Measurements from ENCODE around the gene DNAI7.

Gene DNAI7

DNA sequence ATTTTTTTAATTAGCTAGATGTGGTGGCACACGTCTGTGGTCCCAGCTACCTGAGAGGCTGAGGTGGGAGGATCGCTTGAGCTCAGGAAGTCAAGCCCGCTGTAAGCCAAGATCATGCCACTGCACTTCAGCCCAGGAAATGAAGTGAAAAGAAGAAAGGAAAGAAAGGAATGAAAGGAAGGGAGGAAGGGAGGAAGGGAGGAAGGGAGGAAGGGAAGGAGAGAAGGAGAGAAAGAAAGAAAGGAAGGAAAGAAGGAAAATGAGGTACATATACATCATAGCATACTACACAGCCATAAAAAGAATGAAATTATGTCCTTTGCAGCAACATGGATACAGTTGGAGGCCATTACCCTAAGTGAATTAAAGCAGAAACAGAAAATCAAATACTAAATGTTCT is 12.2 kb downstream of the DNAI7 start:
- FAIRE-seq = no peak

DNA sequence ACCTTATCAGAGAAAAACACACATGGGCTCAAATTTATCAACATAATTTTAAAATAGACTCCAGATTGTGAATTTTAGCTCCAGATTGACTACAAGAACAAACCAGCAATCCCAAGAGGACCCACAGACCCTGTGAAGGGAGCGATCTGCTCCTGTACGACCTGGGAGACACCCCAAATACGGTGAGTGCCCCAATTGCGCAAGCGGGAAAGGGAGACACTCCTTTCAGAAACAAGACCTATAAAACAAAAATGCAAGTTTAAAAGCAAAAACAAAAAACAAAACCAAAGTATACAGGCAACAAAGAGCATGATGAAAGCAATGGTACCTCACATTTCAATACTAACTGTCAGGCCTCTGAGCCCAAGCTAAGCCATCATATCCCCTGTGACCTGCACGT is 32.1 kb downstream of the DNAI7 start:
- no peak for FAIRE-seq

DNA sequence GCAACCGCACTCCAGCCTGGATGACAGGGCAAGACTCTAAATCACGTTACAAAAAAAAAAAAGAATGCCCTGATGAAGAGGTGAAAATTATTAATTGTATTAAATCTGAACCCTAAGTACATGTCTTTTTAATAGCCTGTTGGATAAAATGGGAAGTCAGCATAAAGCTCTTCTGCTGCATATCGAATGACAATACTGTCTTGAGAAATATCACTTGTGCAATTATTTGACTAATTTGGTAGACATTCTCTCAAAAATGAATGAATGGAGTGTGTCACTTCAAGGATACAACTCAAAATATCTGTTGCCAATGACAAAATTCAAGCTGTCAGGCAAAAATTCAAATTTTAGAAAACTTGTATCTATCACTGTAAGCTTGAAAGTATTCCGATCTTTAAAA is 38.9 kb downstream of the DNAI7 start:
- no peak for FAIRE-seq

DNA sequence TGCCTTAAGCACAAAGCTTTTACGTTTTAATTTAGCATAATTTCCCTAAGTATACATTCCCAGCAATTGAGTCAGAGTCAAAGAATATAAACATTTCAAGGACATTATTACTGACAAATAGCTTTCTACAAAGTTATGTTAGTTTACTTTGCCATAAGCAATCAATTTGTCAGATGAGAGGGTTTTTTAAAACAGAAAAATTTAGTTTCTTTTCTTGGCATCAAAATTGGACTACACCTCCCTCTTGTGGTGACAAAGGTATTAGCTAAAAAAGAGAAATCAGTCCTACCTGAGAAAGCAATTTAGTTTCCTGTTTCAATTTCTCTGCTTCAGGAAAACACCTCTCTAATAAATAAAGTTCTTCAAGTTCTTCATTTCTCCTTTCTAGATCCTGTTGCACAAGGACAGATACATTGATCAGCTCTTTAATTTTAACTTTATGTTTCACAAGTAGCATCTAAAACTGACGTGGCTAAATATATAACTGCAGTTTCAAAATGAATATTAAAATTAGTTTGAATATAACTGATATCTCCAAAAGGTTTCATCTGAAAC is 39.9 kb downstream of the DNAI7 start:
- FAIRE-seq = peak; percentile 89

DNA sequence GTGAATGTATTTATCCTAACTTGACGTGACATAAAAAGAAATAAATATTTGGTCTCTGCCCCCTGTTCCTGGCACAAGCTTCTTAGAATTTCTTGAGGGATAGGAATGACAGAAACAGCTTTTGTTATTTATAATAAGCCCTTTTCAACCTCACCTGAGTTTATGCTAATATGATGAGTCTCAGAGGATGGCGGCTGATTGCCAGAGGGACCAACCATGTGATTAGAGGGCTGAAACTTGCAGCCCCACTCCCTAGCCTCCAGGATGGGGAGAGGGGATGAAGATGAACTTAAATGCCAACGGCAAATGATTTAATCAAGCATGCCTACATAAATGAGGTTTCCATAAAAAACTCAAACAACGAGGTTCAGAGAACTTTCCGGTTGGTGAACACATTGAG is 42.9 kb downstream of the DNAI7 start:
- FAIRE-seq = no peak

DNA sequence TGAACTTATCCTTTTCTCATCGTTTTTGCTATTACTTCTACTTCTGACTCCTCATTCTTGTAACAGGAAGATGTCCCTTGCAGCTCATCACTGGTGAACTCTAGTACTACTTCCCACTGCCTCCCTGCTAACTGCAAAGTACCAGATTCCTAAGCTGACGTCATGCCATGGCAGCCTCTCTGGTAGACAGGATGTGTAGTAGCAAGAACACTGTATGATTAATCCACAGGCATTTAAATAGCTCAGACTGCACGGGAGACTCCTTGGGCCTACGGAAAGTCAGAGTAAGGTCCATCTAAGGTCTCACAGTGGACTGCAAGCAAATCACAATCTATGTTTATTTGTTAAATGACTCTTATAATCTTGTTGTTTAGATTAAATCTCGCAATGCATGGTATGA is 43.5 kb downstream of the DNAI7 start:
- no peak for FAIRE-seq

DNA sequence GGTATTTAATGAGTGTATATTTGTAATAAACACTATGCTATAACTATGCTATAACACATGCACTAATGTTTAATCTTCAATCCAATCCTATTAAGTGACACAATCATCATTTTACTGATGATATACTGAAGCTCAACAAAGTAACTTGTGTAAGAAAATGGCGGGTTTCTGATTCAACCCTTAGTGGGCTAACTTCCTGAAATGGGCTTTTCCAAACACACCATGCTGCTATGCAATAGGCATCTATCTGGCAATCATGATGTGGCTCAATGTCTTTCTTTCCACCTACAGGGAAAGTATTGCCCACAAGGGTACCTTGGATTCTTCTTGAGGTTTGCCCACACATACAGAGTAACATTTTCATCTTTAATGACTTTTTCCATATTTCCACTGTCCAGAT is 48.3 kb downstream of the DNAI7 start:
- no peak for FAIRE-seq

DNA sequence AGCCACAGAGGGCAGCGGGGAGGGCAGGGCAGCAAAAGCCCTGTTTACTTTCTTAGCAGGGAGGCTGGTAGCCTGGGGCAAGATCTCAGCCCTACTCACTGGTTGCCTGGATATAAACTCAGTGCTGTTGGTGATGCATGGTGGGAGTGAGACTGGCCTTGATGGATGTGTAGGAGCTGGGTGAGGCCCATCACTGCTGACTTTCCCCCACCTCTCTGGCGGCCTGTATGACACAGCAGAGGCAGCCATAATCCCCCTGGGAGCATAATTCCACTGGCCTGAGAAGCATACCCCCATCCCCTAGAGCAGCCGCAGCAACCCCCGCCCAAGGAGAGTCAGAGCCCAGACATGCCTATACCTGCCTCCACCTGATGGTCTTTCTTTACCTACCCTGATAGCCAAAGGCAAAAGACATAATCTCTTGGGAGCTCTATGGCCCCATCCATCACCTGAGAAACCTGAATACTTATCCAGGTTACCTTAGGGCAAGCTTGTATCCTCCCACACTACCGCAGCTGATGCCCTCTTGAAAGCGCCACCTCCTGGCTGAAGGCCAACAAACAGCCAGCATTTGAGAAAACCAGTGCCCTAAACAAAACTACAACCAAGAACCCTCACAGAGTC is 59.3 kb downstream of the DNAI7 start:
- FAIRE-seq = no peak

DNA sequence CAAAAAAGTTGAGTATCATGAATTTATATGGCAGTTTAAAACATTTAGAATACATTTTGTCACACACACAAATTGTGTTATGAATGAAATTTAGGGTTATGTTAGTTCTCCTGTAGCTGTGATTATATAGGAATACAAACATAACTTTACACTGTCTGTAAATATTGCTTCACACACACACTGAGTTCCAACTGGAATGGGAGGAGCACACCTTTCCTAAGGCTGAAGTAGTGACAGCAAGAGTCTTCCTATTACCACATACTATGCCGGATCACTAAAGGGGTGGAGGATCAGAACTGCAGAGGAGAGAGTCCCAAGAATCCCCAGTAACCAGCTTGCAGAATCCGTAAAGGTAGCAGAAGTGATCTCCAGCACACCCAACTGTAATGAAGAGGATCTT is 63.7 kb downstream of the DNAI7 start:
- FAIRE-seq = no peak

DNA sequence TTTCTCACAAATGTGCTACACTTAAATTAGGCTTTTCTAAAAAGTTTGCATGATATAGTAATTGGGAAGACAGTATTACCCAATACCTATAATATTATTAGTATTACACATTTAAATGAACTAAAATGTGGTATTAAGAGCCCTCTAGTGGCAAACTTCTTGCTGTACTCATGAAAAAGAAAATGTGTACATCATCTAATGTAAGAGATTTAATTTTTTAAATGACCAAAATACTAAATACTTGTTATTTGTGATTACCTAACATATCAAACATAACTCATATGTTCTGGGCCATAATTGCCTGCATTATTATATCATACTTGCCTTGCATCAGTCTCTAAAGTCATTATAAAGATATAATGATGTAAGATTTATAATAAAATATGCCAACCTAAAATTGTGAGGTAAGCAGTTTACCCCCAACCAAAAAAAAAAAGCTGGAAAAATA is 64.2 kb downstream of the DNAI7 start:
- peak; percentile 98 for FAIRE-seq

DNA sequence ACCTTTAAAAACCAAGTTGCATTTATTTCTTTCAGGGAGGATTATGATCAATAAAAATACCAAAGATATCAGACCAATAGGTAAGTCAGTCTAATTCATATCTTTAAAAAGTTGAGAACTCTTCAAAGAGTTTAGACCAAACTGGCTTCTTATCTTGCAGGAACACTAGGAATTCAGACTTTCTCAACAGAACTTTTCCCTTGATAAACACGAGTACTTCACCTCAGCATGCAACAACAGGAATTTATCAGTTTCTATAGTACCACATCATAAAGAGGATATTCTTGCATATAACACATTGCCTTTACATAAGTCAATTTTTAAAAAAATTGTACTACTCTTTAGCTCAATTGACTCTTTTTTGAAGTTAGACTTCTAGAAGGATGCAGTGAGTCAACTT is 68.2 kb downstream of the DNAI7 start:
- no peak for FAIRE-seq

DNA sequence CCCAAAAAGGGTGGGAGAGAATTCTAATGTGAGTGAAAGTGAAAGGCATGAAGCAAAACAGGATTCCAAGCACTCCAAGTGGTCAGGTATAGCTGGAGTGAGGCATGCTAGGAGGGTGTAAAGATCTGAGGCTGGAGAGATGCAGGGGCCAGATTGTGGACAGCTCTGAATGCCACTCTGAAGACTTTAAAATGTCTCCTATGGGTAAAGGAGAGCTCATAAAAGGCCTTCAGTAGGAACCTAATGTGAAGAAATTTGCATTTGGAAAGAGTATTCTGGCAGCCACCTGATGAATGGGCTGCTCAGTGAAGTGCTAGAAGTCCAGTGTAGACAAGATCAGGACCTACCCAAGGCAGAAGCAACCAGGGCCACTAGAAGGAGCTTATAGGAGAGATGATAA is 68.9 kb downstream of the DNAI7 start:
- no peak for FAIRE-seq

DNA sequence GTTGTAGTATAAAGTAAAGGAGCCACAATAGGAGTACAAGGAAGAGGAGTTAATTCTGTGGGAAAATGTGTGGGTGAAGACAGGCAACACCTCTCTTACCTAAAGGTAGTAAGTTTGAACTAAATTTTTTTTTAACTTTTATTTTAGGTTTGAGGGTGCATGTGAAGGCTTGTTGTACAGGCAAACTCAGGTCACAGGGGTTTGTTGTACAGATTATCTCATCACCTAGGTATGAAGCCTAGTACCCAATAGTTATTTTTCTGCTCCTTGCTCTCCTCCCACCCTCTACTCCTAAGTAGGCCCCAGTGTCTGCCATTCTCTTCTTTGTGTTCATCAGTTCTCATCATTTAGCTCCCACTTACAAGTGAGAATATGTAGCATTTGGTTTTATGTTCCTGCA is 70.5 kb downstream of the DNAI7 start:
- no peak for FAIRE-seq

DNA sequence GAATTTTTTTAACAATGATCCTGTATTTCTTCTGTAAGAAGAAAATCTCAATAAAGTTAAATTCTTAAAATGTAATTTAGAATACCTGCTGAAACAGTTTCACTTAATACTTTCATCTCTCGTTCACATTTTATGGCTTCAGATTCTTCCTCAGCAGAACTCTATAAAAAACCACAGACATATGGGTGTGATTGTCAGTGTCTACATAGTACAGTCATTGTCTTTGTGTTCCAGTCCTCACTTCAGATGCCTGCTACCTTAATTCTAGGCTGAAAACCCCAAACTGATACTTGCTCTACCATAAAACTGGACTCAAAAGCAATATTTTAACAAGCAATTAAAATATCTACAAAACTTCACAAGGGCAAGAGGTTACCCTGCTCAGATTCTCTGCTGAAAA is 71.8 kb downstream of the DNAI7 start:
- no peak for FAIRE-seq

DNA sequence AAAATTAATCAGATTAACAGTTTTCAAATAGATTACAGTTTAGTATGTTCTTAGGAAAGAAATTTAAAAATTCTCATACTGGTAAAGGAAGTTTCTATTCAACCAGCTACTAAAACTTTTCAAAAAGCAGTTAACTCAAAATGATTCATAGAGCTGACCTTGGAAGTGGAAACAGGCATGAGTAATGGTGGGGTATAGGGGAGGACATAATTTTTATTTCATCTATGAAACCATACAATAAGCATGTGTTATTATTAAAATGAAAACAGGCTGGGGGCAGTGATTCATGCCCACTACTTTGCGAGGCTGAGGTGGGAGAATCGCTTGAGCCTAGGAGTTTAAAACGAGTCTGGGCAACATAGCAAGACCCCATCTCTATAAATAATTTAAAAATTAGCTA is 73.0 kb downstream of the DNAI7 start:
- no peak for FAIRE-seq

DNA sequence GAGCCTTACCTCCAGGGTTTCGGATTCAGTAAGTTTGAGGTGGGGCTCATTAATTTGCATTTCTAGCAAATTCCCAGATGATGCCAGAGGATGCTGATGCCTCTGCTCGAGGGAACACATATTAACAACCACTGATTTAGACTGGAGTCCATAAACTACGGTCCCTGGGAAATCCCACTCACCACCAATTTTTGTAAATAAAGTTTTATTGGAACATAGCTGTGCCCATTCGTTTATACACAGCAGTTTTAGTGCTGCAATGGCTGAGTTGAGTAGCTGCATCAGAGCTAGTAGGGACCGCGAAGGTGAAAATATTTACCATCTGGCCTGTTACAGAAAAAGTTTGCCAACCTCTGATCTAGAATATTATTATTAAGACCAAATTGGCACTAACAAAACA is 73.8 kb downstream of the DNAI7 start:
- FAIRE-seq = no peak

DNA sequence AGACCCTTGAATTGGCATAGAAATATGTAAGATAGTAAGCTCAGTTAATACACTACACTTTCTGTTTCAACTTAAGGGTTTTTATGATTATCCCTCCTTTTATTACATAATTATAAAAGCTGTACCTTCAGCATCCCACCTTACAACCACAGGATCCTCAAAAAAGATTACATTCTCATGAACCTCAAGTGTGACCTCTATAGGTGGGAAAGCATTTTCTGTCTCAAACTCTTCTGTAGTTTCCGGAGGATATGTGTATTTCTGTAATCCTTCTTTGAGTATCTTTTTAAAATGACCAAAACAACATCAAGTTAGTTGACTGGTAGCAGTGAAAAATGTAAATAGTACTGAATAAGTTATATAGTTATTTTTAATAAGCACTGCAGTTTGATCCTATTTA is 75.9 kb downstream of the DNAI7 start:
- FAIRE-seq = no peak

DNA sequence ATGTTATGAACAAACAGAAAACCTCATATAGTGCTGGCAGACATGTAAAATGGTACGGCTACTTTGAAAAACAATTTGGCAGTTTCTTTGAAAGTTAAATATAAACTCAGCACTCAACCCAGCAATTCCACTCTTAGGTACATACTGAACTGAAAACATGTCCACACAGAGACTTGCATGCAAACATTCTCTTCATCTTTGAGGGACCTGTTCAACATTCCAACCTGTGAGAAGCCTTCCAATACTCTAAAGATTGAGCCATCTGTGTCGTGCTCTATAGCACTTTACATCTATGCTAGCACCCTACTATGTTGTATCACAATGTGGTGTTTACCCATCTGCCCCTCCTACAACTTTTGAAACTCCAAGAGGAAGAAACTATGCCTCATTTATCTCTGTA is 79.3 kb downstream of the DNAI7 start:
- no peak for FAIRE-seq

DNA sequence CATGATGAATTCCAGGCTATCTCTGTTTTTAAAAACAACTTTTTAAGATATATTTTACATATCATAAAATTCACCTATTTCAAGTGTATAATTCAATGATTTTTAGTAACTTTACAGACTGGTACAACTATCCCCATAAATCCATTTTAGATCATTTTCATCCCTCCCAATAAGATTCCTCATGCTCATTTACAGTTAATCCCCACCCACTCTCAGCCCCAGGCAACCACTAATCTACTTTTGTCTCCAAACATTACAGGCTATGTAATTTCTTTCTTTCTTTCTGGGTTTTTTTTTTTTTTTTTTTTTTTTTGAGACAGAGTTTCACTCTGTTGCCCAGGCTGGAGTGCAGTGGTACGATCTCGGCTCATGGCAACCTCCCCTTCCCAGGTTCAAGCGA is 81.3 kb downstream of the DNAI7 start:
- no peak for FAIRE-seq

DNA sequence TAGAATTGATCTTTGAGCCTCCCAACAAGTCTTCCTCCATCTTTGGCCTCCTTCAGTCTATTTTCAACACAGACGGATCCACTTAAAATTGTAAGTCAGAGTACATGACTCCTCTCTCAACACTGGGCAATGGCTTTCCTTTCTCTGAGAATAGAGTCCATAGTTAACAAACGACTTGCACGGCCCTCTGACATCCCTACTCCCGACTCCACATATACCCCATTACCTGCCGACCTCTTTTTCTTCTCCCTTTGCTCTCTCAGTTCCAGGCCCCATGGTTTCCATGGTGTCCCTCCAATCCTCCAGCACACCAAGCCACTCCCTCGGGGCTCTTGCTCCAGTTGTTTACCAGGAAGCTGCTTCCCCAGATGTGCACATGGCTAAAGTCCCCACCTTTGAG is 84.7 kb downstream of the DNAI7 start:
- FAIRE-seq = no peak

DNA sequence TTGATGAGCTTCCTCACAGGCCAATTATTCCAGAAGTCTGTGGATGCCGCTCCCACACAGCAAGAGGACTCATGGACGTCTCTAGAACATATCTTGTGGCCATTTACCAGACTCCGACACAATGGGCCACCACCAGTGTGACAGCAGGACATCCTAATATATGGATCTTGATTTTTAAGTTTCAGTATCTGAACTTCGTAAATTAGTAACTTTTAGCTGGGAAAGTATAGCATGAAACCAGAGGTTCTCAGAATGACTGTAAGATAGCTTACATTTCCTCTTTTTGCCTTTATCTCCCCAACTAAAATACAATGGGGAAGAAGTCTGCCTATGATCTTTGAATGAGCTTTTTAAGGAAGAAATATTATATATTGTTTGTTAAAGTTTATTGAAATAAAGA is 87.0 kb downstream of the DNAI7 start:
- no peak for FAIRE-seq

DNA sequence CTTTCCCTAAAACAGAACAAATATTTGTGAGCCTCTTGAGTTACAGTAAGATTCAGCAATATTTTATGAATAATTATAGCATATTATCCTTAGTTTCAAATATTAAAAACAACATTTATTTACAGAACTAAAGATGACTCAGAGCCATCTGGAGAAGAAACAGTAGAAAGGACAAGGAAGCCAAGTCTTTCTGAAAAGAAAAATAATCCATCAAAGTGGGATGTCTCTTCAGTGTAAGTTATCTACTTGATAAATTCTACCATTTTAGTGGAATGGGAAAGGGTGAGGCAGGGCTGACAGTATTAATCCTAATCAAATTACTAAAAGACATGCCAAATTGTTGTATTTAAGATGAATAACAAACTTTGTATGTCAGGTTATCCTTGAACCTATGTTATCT is 88.1 kb downstream of the DNAI7 start:
- no peak for FAIRE-seq

DNA sequence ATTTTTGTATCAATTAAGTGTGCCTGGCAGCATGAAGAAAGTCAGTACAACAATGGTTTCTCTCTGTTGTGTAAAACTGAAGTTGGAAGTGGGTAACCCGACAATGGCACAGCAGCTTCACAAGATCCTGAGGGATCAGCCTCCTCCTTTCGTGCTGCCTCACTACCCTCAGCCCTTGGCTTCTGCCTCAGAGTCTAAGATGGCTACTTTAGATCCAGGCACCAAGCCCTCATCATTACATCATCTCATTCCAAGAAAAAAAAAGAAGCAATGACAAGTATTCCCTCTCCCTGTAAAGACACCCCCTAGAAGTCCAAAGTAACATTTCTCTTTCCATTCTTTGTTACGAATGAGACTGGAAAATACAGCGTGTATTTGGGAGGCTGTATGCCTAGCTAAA is 92.6 kb downstream of the DNAI7 start:
- FAIRE-seq = no peak

DNA sequence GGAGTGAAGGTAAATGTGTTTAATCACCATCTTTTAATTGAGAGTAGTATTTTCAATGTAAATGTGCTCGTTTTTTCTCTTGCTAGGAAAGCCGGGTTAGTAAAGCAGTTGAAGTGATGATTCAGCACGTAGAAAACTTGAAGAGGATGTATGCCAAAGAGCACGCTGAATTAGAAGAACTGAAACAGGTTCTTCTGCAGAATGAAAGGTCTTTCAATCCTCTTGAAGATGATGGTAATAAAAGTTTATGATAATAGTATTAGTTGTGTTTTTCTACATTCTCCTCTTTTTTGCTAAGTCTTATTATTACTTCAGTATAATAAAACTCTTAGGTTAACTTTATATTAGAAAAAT is 93.9 kb downstream of the DNAI7 start:
- FAIRE-seq = no peak

Data from A204.1 (cell line).